ENCODE results near the gene PPFIA3.
"Not testable (repeated sequence)": the region's sequence is repeated elsewhere in the genome, so short reads cannot be mapped to it uniquely, and the experiment has no call there.

Gene PPFIA3

GRCh38 chr19:49145573-49146407 lies 26.4 kb downstream of the PPFIA3 start:
- DNase-seq (ENCODE audit: low read depth) = peak; percentile 73
- TF ChIP-seq CTCF (conservative IDR thresholded peaks at IDR 0.05; ENCODE audit: control insufficient read depth, insufficient read depth, low read depth, low read length) = peak; percentile 65
- peak overlapping the region; percentile 35 for H3K4me3 ChIP-seq (ENCODE audit: control insufficient read depth, low read depth, low read length)

- not testable (repeated sequence) for DNase-seq (ENCODE audit: low read depth); H3K4me3 ChIP-seq (ENCODE audit: control insufficient read depth, low read depth, low read length)
Measured at GRCh38 chr19:49146408-49146770, 27.0 kb downstream of the PPFIA3 start.

- DNase-seq (ENCODE audit: low read depth) = no peak
- no peak for TF ChIP-seq CTCF (conservative IDR thresholded peaks at IDR 0.05; ENCODE audit: control insufficient read depth, insufficient read depth, low read depth, low read length)
- no peak overlapping the region for H3K4me3 ChIP-seq (ENCODE audit: control insufficient read depth, low read depth, low read length)
Measured at GRCh38 chr19:49148044-49148682, 28.8 kb downstream of the PPFIA3 start.

GRCh38 chr19:49148784-49149651 lies 29.7 kb downstream of the PPFIA3 start:
- no peak for TF ChIP-seq CTCF (conservative IDR thresholded peaks at IDR 0.05; ENCODE audit: control insufficient read depth, insufficient read depth, low read depth, low read length)
- peak overlapping the region; percentile 72 for H3K4me3 ChIP-seq (ENCODE audit: control insufficient read depth, low read depth, low read length)
- DNase-seq (ENCODE audit: low read depth) = peak; percentile 79

GRCh38 chr19:49149652-49150105 lies 30.3 kb downstream of the PPFIA3 start:
- no peak for TF ChIP-seq CTCF (conservative IDR thresholded peaks at IDR 0.05; ENCODE audit: control insufficient read depth, insufficient read depth, low read depth, low read length)
- peak; percentile 84 for DNase-seq (ENCODE audit: low read depth)
- peak overlapping the region; percentile 72 for H3K4me3 ChIP-seq (ENCODE audit: control insufficient read depth, low read depth, low read length)

GRCh38 chr19:49150106-49150943 lies 31.0 kb downstream of the PPFIA3 start:
- H3K4me3 ChIP-seq (ENCODE audit: control insufficient read depth, low read depth, low read length) = peak overlapping the region; percentile 72
- peak; percentile 67 for DNase-seq (ENCODE audit: low read depth)
- no peak for TF ChIP-seq CTCF (conservative IDR thresholded peaks at IDR 0.05; ENCODE audit: control insufficient read depth, insufficient read depth, low read depth, low read length)

Measured in fibroblast of mammary gland (primary cell).